Panc1 (cell line): Measurements from ENCODE around the gene NXPH2. TPM values are rescaled to one million over a fixed set of nuclear protein-coding genes. Genes with fewer than 3 reads are reported as not detected.

Experiments
- ATAC-seq: fragments of 200-7000 bp; cut with Tn5 transposase; 2 replicates; pipeline ENCODE4 v1.9.1; 2020; ENCODE audit warnings: mild to moderate bottlenecking, moderate library complexity
- BruUV-seq: library from RNA; stranded (reverse); fragments of 400-500 nt; replicated peaks from 2 replicates; lab custom pipeline; 2021; lab: Mats Ljungman, UMichigan
- CTCF ChIA-PET: fragments of 300-600 bp; sonication (Branson Sonifier 250); formaldehyde crosslinking; loops from one replicate; lab custom pipeline; 2022; ENCODE audit warnings: antibody characterized with exemption; lab: Charles Lee
- POLR2A ChIA-PET: fragments of 300-600 bp; sonication (Branson Sonifier 250); formaldehyde crosslinking; loops from one replicate; lab custom pipeline; 2022; ENCODE audit warnings: antibody characterized with exemption; lab: Charles Lee
- DNase-seq: peaks from one replicate; pipeline ENCODE4 v3.0.0-alpha.2; 2010; ENCODE audit warnings: low read depth, low spot score
- H3K27ac ChIP-seq: 2 replicates; pipeline ENCODE4 v1.5.1; 2011; ENCODE audit warnings: mild to moderate bottlenecking, low read length, inconsistent platforms
- H3K27me3 ChIP-seq: fragments of 200-500 bp; sonication (Bioruptor generic); 2 replicates; pipeline ENCODE4 v1.6.0; 2014; ENCODE audit warnings: low read length, inconsistent platforms; ENCODE audit not compliant: control insufficient read depth, insufficient read depth
- H3K36me3 ChIP-seq: fragments of 200-500 bp; sonication (Bioruptor generic); 2 replicates; pipeline ENCODE4 v1.5.1; 2014; ENCODE audit warnings: inconsistent platforms, mild to moderate bottlenecking, low read length, moderate library complexity; ENCODE audit not compliant: control insufficient read depth, insufficient read depth
- H3K4me1 ChIP-seq: 2 replicates; pipeline ENCODE4 v1.5.1; 2011; ENCODE audit warnings: inconsistent platforms, mild to moderate bottlenecking, low read length, moderate library complexity; ENCODE audit not compliant: control insufficient read depth, insufficient read depth
- H3K4me3 ChIP-seq, 2 experiments: 2 replicates each; pipeline ENCODE4 v1.5.1; 2011 to 2012; ENCODE audit warnings: low read depth in 2 of 2, low read length in 2 of 2, mild to moderate bottlenecking in 2 of 2, inconsistent platforms in 1 of 2, moderate library complexity in 1 of 2
- H3K9me3 ChIP-seq: fragments of 200-500 bp; sonication (Bioruptor generic); 2 replicates; pipeline ENCODE4 v1.5.1; 2014; ENCODE audit warnings: low read depth, mild to moderate bottlenecking, inconsistent platforms, low read length, moderate library complexity; ENCODE audit not compliant: control insufficient read depth, insufficient read depth
- CTCF ChIP-seq: fragments of 450-650 bp; IDR thresholded peaks from 2 replicates; pipeline ENCODE4 v1.5.1; 2017; ENCODE audit warnings: mild to moderate bottlenecking
- POLR2AphosphoS5 ChIP-seq: IDR thresholded peaks from 2 replicates; pipeline ENCODE4 v1.6.1; 2012; ENCODE audit warnings: mild to moderate bottlenecking, low read depth, low read length, moderate library complexity
- REST ChIP-seq, 2 experiments: IDR thresholded peaks; 2 replicates each; pipeline ENCODE4 v1.6.1; 2011 to 2012; ENCODE audit warnings: low read depth in 2 of 2, control low read depth in 1 of 2, low read length in 1 of 2, mild to moderate bottlenecking in 1 of 2, moderate library complexity in 1 of 2; ENCODE audit not compliant: insufficient read depth in 1 of 2
- SIN3A ChIP-seq: IDR thresholded peaks from 2 replicates; pipeline ENCODE4 v1.6.1; 2012; ENCODE audit warnings: low read depth, mild to moderate bottlenecking, low read length, moderate library complexity, borderline replicate concordance; ENCODE audit not compliant: insufficient read depth
- TCF7L2 ChIP-seq: IDR thresholded peaks from 2 replicates; pipeline ENCODE4 v1.6.1; 2011; ENCODE audit warnings: mild to moderate bottlenecking, low read depth, low read length, inconsistent platforms
- in situ Hi-C: cut with HindIII; loops from 2 replicates; pipeline ENCODE4 v1.10.0; 2016; ENCODE audit warnings: low sequenced_read_pairs, low pct_unique_long_range_greater_than_20kb
- intact Hi-C: fragments of 100-400 bp; cut with micrococcal nuclease; formaldehyde crosslinking; loops from one replicate; pipeline ENCODE4 v1.10.0; 2022; ENCODE audit not compliant: unreplicated experiment
- total RNA-seq: library from RNA; stranded (reverse); gene quantifications from one replicate; pipeline ENCODE4 v1.2.1, GENCODE V29; 2021; ENCODE audit not compliant: unreplicated experiment

NXPH2 gene
- total RNA-seq, 1 experiment from 2014 or later = 5.4 TPM

GRCh38 chr2:138787053-138787666 lies 7.0 kb upstream of the NXPH2 start:
- H3K36me3 ChIP-seq = no peaks in the 10 kb centered on the region
- H3K4me3 ChIP-seq = no peak overlapping the region
- no peaks in the 10 kb centered on the region for H3K27me3 ChIP-seq
- H3K4me1 ChIP-seq = no peaks in the 10 kb centered on the region
- H3K27ac ChIP-seq = no peak overlapping the region
- no TSS peak for BruUV-seq
- in situ Hi-C loops = no loop called here
- intact Hi-C loops = loop anchor here (10.0 kb wide), 2 partner anchors 412 to 842 kb away; no protein-coding TSS in a partner anchor
- CTCF ChIA-PET = interaction anchor here (0.7 kb wide), 2 partner anchors 8 to 838 kb away, joined by 3 read pairs; no protein-coding TSS in a partner anchor
- ATAC-seq (no peak), DNase-seq (peak; percentile 18)
- H3K9me3 ChIP-seq = no peaks in the 10 kb centered on the region
- POLR2A ChIA-PET = no interaction called here
- TF ChIP-seq SIN3A = no peak
- TF ChIP-seq CTCF = peak; percentile 75

- DNase-seq = no peak
- H3K27ac ChIP-seq = no peak overlapping the region
- POLR2A ChIA-PET = no interaction called here
- in situ Hi-C loops = no loop called here
- intact Hi-C loops = loop anchor here (10.0 kb wide), 2 partner anchors 408 to 838 kb away; no protein-coding TSS in a partner anchor
- peaks cover 13% of the 10 kb centered on the region for H3K27me3 ChIP-seq
- TF ChIP-seq REST (IDR thresholded peaks at IDR 0.05; ENCODE audit: insufficient read depth in 1 of 2, low read depth in 2 of 2, low read length in 1 of 2) (no peak), TCF7L2 (no peak), CTCF (no peak), POLR2AphosphoS5 (no peak)
- no TSS peak for BruUV-seq
- H3K4me3 ChIP-seq = no peak overlapping the region
- CTCF ChIA-PET = no interaction called here
- H3K4me1 ChIP-seq = peaks cover 13% of the 10 kb centered on the region
- no peaks in the 10 kb centered on the region for H3K36me3 ChIP-seq
- no peaks in the 10 kb centered on the region for H3K9me3 ChIP-seq
- ATAC-seq = no peak
Observed at GRCh38 chr2:138782383-138782782, 2.2 kb upstream of the NXPH2 start.
